ENCODE measurements around the gene TMEM107. TPM values are rescaled to one million over a fixed set of nuclear protein-coding genes. Genes with fewer than 3 reads are reported as not detected.

Gene TMEM107
- total RNA-seq, 1 experiment from 2014 or later: 134 TPM

GRCh38 chr17:8162233-8162996 is 13.8 kb downstream of the TMEM107 start, which contains the start of gene VAMP2:
TSS of gene VAMP2 (minus strand) at chr17:8162948. CDS start at chr17:8162879, 69 bp downstream.
- peak; percentile 90 for DNase-seq
- Histone ChIP-seq H3K9me2 (replicated peaks; ENCODE audit: insufficient read depth, low read length) (no peaks in the 10 kb centered on the region), H3K36me3 (ENCODE audit: insufficient read depth, low read length) (peaks cover 11% of the 10 kb centered on the region; the same call in 1 of the 2 replicates), H3K27ac (ENCODE audit: low read length) (peak within 1 kb of the TSS; percentile 81), H3K4me1 (ENCODE audit: low read length) (peaks cover 53% of the 10 kb centered on the region), H3K9me3 (ENCODE audit: low read length) (no peaks in the 10 kb centered on the region), H3K79me2 (ENCODE audit: low read length) (peaks cover 27% of the 10 kb centered on the region), H3K9ac (ENCODE audit: low read length) (peak within 1 kb of the TSS; percentile 96), H2AFZ (ENCODE audit: low read length) (peak within 1 kb of the TSS; percentile 94), H3K4me3 (ENCODE audit: low read length) (peak within 1 kb of the TSS; percentile 86), H3K4me2 (ENCODE audit: low read depth, low read length, poor library complexity, severe bottlenecking) (peak within 1 kb of the TSS; percentile 96), H4K20me1 (ENCODE audit: insufficient read depth, low read depth, low read length) (peaks cover 12% of the 10 kb centered on the region), H3K27me3 (ENCODE audit: low read length) (no peaks in the 10 kb centered on the region)

GRCh38 chr17:8161289-8162232 is 14.6 kb downstream of the TMEM107 start:
- Histone ChIP-seq H4K20me1 (ENCODE audit: insufficient read depth, low read depth, low read length) (peaks cover 12% of the 10 kb centered on the region), H3K79me2 (ENCODE audit: low read length) (peaks cover 27% of the 10 kb centered on the region), H3K36me3 (ENCODE audit: insufficient read depth, low read length) (peaks cover 11% of the 10 kb centered on the region; the same call in 1 of the 2 replicates), H3K9ac (ENCODE audit: low read length) (peak overlapping the region; percentile 96), H3K4me3 (ENCODE audit: low read length) (peak overlapping the region; percentile 86), H3K27me3 (ENCODE audit: low read length) (no peaks in the 10 kb centered on the region), H3K27ac (ENCODE audit: low read length) (peak overlapping the region; percentile 69), H3K9me2 (replicated peaks; ENCODE audit: insufficient read depth, low read length) (no peaks in the 10 kb centered on the region), H2AFZ (ENCODE audit: low read length) (no peak overlapping the region), H3K4me1 (ENCODE audit: low read length) (peaks cover 58% of the 10 kb centered on the region), H3K4me2 (ENCODE audit: low read depth, low read length, poor library complexity, severe bottlenecking) (peak overlapping the region; percentile 96), H3K9me3 (ENCODE audit: low read length) (no peaks in the 10 kb centered on the region)
- DNase-seq: no peak

- H3K4me3 ChIP-seq (ENCODE audit: low read length): peak overlapping the region; percentile 86; the same call in 1 of the 2 replicates
- H3K4me1 ChIP-seq (ENCODE audit: low read length): peaks cover 60% of the 10 kb centered on the region
- H3K9ac ChIP-seq (ENCODE audit: low read length): peak overlapping the region; percentile 96
- H3K27me3 ChIP-seq (ENCODE audit: low read length): no peaks in the 10 kb centered on the region
- peaks cover 11% of the 10 kb centered on the region; the same call in 1 of the 2 replicates for H3K36me3 ChIP-seq (ENCODE audit: insufficient read depth, low read length)
- H3K9me2 ChIP-seq (replicated peaks; ENCODE audit: insufficient read depth, low read length): no peaks in the 10 kb centered on the region
- H3K27ac ChIP-seq (ENCODE audit: low read length): peak overlapping the region; percentile 57
- no peak for DNase-seq
- H3K9me3 ChIP-seq (ENCODE audit: low read length): no peaks in the 10 kb centered on the region
- peak overlapping the region; percentile 96 for H3K4me2 ChIP-seq (ENCODE audit: low read depth, low read length, poor library complexity, severe bottlenecking)
- no peak overlapping the region for H2AFZ ChIP-seq (ENCODE audit: low read length)
- H3K79me2 ChIP-seq (ENCODE audit: low read length): peaks cover 29% of the 10 kb centered on the region
- H4K20me1 ChIP-seq (ENCODE audit: insufficient read depth, low read depth, low read length): peaks cover 12% of the 10 kb centered on the region
These were observed 15.4 kb downstream of the TMEM107 start for GRCh38 chr17:8160741-8161221.

- DNase-seq: no peak
- Histone ChIP-seq H3K27ac (ENCODE audit: low read length) (peak overlapping the region; percentile 57; the same call in 1 of the 2 replicates), H3K9ac (ENCODE audit: low read length) (0 out of 2 replicates have a peak overlapping the region, but pooled peaks have one; percentile 33), H3K4me3 (ENCODE audit: low read length) (no peak overlapping the region), H3K79me2 (ENCODE audit: low read length) (peaks cover 35% of the 10 kb centered on the region), H3K4me2 (ENCODE audit: low read depth, low read length, poor library complexity, severe bottlenecking) (no peak overlapping the region), H3K9me2 (replicated peaks; ENCODE audit: insufficient read depth, low read length) (no peaks in the 10 kb centered on the region), H3K27me3 (ENCODE audit: low read length) (no peaks in the 10 kb centered on the region), H3K4me1 (ENCODE audit: low read length) (peaks cover 66% of the 10 kb centered on the region), H3K36me3 (ENCODE audit: insufficient read depth, low read length) (peaks cover 11% of the 10 kb centered on the region; the same call in 1 of the 2 replicates), H2AFZ (ENCODE audit: low read length) (no peak overlapping the region), H4K20me1 (ENCODE audit: insufficient read depth, low read depth, low read length) (peaks cover 12% of the 10 kb centered on the region), H3K9me3 (ENCODE audit: low read length) (no peaks in the 10 kb centered on the region)
These were observed 16.0 kb downstream of the TMEM107 start for GRCh38 chr17:8160224-8160577.

- Histone ChIP-seq H3K4me2 (ENCODE audit: low read depth, low read length, poor library complexity, severe bottlenecking) (peak overlapping the region; percentile 4), H3K27me3 (ENCODE audit: low read length) (no peaks in the 10 kb centered on the region), H3K79me2 (ENCODE audit: low read length) (peaks cover 40% of the 10 kb centered on the region), H3K4me3 (ENCODE audit: low read length) (no peak overlapping the region), H3K36me3 (ENCODE audit: insufficient read depth, low read length) (peaks cover 11% of the 10 kb centered on the region; the same call in 1 of the 2 replicates), H3K9me3 (ENCODE audit: low read length) (no peaks in the 10 kb centered on the region), H3K9me2 (replicated peaks; ENCODE audit: insufficient read depth, low read length) (no peaks in the 10 kb centered on the region), H3K27ac (ENCODE audit: low read length) (no peak overlapping the region), H2AFZ (ENCODE audit: low read length) (no peak overlapping the region), H3K4me1 (ENCODE audit: low read length) (peaks cover 66% of the 10 kb centered on the region), H3K9ac (ENCODE audit: low read length) (peak overlapping the region; percentile 33; the same call in 1 of the 2 replicates), H4K20me1 (ENCODE audit: insufficient read depth, low read depth, low read length) (peaks cover 12% of the 10 kb centered on the region)
- no peak for DNase-seq
These were observed 16.5 kb downstream of the TMEM107 start for GRCh38 chr17:8159459-8160223.

- peaks cover 66% of the 10 kb centered on the region for H3K4me1 ChIP-seq (ENCODE audit: low read length)
- H3K9ac ChIP-seq (ENCODE audit: low read length): no peak overlapping the region
- no peak for DNase-seq
- H3K36me3 ChIP-seq (ENCODE audit: insufficient read depth, low read length): peaks cover 11% of the 10 kb centered on the region; the same call in 1 of the 2 replicates
- no peaks in the 10 kb centered on the region for H3K9me2 ChIP-seq (replicated peaks; ENCODE audit: insufficient read depth, low read length)
- no peaks in the 10 kb centered on the region for H3K9me3 ChIP-seq (ENCODE audit: low read length)
- no peak overlapping the region for H3K4me3 ChIP-seq (ENCODE audit: low read length)
- H3K27ac ChIP-seq (ENCODE audit: low read length): no peak overlapping the region
- H3K79me2 ChIP-seq (ENCODE audit: low read length): peaks cover 45% of the 10 kb centered on the region
- no peak overlapping the region for H2AFZ ChIP-seq (ENCODE audit: low read length)
- peaks cover 12% of the 10 kb centered on the region for H4K20me1 ChIP-seq (ENCODE audit: insufficient read depth, low read depth, low read length)
- H3K4me2 ChIP-seq (ENCODE audit: low read depth, low read length, poor library complexity, severe bottlenecking): no peak overlapping the region
- no peaks in the 10 kb centered on the region for H3K27me3 ChIP-seq (ENCODE audit: low read length)
These were observed 17.2 kb downstream of the TMEM107 start for GRCh38 chr17:8159032-8159400.

- Histone ChIP-seq H3K4me2 (ENCODE audit: low read depth, low read length, poor library complexity, severe bottlenecking) (peak overlapping the region; percentile 31), H3K4me3 (ENCODE audit: low read length) (no peak overlapping the region), H3K27ac (ENCODE audit: low read length) (no peak overlapping the region), H3K9me2 (replicated peaks; ENCODE audit: insufficient read depth, low read length) (no peaks in the 10 kb centered on the region), H2AFZ (ENCODE audit: low read length) (no peak overlapping the region), H3K27me3 (ENCODE audit: low read length) (no peaks in the 10 kb centered on the region), H3K9me3 (ENCODE audit: low read length) (no peaks in the 10 kb centered on the region), H3K79me2 (ENCODE audit: low read length) (peaks cover 48% of the 10 kb centered on the region), H3K36me3 (ENCODE audit: insufficient read depth, low read length) (peaks cover 11% of the 10 kb centered on the region; the same call in 1 of the 2 replicates), H4K20me1 (ENCODE audit: insufficient read depth, low read depth, low read length) (peaks cover 12% of the 10 kb centered on the region), H3K4me1 (ENCODE audit: low read length) (peaks cover 66% of the 10 kb centered on the region), H3K9ac (ENCODE audit: low read length) (no peak overlapping the region)
- DNase-seq: peak; percentile 96
These were observed 17.7 kb downstream of the TMEM107 start for GRCh38 chr17:8158267-8159031.

Measured in Karpas-422 (cell line).